Measurements from ENCODE around the gene PHF12. TPM values are rescaled to one million over a fixed set of nuclear protein-coding genes. Genes with fewer than 3 reads are reported as not detected.
A peak's percentile ranks its signal among the peaks of the same experiment; 100 is the strongest.

PHF12 gene
- total RNA-seq, 1 experiment from 2014 or later, result 79.1 TPM

GRCh38 chr17:28878981-28879380 is 72.3 kb downstream of the PHF12 start:
- POLR2A ChIA-PET, result interaction anchor here (0.7 kb wide), 1 partner anchor 154 kb away, joined by 3 read pairs; no protein-coding TSS in a partner anchor

More at GRCh38 chr17:28878981-28879380, 72.3 kb downstream of the PHF12 start:
- H3K27ac ChIP-seq (ENCODE audit: low read length), result no peak overlapping the region
- in situ Hi-C loops (cut with HindIII; ENCODE audit: low pct_unique_long_range_greater_than_20kb, low sequenced_read_pairs), result loop anchor here (10.0 kb wide), 1 partner anchor 114 kb away; no protein-coding TSS in a partner anchor
- H3K27me3 ChIP-seq (ENCODE audit: control insufficient read depth, insufficient read depth, low read length), result no peaks in the 10 kb centered on the region
- DNase-seq (ENCODE audit: low read depth, low spot score), result no peak
- no TSS peak for BruUV-seq (replicated peaks)
- peak; percentile 86 for ATAC-seq
- TF ChIP-seq POLR2AphosphoS5 (IDR thresholded peaks at IDR 0.05; ENCODE audit: low read depth, low read length), result no peak
- TF ChIP-seq SIN3A (IDR thresholded peaks at IDR 0.05; ENCODE audit: borderline replicate concordance, insufficient read depth, low read depth, low read length), result no peak
- no peak for TF ChIP-seq REST (IDR thresholded peaks at IDR 0.05; ENCODE audit: insufficient read depth in 1 of 2, low read depth in 2 of 2, low read length in 1 of 2)
- no peak for TF ChIP-seq CTCF (IDR thresholded peaks at IDR 0.05)
- TF ChIP-seq TCF7L2 (IDR thresholded peaks at IDR 0.05; ENCODE audit: low read depth, low read length), result no peak
- H3K9me3 ChIP-seq (ENCODE audit: control insufficient read depth, insufficient read depth, low read depth, low read length), result no peaks in the 10 kb centered on the region
- CTCF ChIA-PET, result interaction anchor here (0.6 to 1.7 kb wide), 7 partner anchors 18 to 153 kb away, joined by 3 to 12 read pairs (median 3); partner anchors contain the start of gene TLCD1
- H3K36me3 ChIP-seq (ENCODE audit: control insufficient read depth, insufficient read depth, low read length), result no peaks in the 10 kb centered on the region
- H3K4me1 ChIP-seq (ENCODE audit: control insufficient read depth, insufficient read depth, low read length), result no peaks in the 10 kb centered on the region
- no peak overlapping the region for H3K4me3 ChIP-seq (ENCODE audit: low read depth in 2 of 2, low read length in 2 of 2)
- intact Hi-C loops (cut with micrococcal nuclease; ENCODE audit: unreplicated experiment), result loop anchor here (10.0 kb wide), 1 partner anchor 114 kb away; no protein-coding TSS in a partner anchor
